Gastroesophageal sphincter (tissue), 3 donors: ENCODE data around the gene PLPPR2.

ENCODE experiments used
- POLR2A ChIP-seq, 2 donors: fragments of 450-650 bp; IDR thresholded peaks; one replicate each; pipeline ENCODE4 v1.6.1; 2017; ENCODE audit warnings: antibody characterized with exemption in 2 of 2, mild to moderate bottlenecking in 2 of 2, moderate library complexity in 1 of 2
- TF ChIP-seq, protein P1 (sequence below), 4 experiments: fragments of 200-600 bp in 2 of 4; fragments of 450-650 bp in 2 of 4; sonication (generic) in 1 of 4; IDR thresholded peaks; one replicate each; pipeline ENCODE4 v1.5.1; 2017 to 2019; ENCODE audit warnings: antibody characterized with exemption in 4 of 4, mild to moderate bottlenecking in 2 of 4, moderate library complexity in 2 of 4

DNA sequence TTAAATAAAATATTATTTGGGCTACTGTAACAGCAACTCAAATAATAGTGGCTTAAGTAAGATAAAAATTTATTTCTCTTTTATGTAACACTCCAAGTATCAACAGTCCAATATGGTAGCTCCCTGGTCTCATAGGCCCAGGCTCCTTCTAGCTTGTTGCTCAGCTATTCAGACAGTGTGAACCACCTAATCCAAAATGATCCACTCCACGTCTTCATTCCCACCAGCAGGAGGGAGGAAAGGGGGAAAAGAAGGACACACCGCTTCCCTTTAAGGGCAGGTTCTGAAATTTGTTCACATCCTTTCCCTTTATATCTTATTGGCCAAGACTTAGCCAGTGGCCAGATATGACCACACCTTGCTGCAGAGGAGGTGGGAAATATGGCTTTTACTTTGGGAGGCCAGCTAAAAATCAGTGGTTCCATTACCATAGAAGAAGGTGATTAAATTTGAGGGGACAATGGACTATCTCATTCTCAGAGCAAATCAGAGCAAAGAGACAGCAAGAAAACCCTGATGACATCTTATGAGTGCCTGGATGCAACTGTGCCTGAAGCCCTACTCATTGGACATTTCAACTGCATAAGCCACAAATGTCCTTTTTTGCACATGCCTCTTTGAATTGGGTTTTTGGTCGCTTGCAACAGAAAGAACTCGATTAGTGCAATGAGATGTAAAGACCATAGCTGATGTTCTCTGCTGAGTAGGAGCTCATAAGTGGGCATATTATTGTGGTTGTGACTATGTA lies 35.9 kb downstream of the PLPPR2 start:
- TF ChIP-seq, protein P1, sequence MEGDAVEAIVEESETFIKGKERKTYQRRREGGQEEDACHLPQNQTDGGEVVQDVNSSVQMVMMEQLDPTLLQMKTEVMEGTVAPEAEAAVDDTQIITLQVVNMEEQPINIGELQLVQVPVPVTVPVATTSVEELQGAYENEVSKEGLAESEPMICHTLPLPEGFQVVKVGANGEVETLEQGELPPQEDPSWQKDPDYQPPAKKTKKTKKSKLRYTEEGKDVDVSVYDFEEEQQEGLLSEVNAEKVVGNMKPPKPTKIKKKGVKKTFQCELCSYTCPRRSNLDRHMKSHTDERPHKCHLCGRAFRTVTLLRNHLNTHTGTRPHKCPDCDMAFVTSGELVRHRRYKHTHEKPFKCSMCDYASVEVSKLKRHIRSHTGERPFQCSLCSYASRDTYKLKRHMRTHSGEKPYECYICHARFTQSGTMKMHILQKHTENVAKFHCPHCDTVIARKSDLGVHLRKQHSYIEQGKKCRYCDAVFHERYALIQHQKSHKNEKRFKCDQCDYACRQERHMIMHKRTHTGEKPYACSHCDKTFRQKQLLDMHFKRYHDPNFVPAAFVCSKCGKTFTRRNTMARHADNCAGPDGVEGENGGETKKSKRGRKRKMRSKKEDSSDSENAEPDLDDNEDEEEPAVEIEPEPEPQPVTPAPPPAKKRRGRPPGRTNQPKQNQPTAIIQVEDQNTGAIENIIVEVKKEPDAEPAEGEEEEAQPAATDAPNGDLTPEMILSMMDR (IDR thresholded peaks at IDR 0.05), result no peak
- no peak for TF ChIP-seq POLR2A (IDR thresholded peaks at IDR 0.05)
